OCI-LY3 (cell line): ENCODE measurements around the gene INF2.

ENCODE experiments used
- H2AFZ ChIP-seq: fragments of 200-600, 300-600 bp; shearing (Covaris generic); 2 replicates; pipeline ENCODE4 v1.6.0; 2014; ENCODE audit warnings: antibody characterized with exemption, low read depth, low read length
- H3K27ac ChIP-seq: fragments of 200-600, 300-600 bp; sonication (generic); 2 replicates; pipeline ENCODE4 v1.5.1; 2014; ENCODE audit warnings: mild to moderate bottlenecking, low read length, moderate library complexity, mixed read lengths
- H3K27me3 ChIP-seq: fragments of 200-600, 300-600 bp; sonication (generic); 2 replicates; pipeline ENCODE4 v1.6.1; 2014; ENCODE audit warnings: low read depth, low read length, mixed read lengths
- H3K36me3 ChIP-seq: fragments of 200-600, 300-600 bp; sonication (generic); replicated peaks from 2 replicates; pipeline ENCODE3; 2014; ENCODE audit warnings: low read depth, low read length, mixed read lengths
- H3K4me1 ChIP-seq: fragments of 300-600, 200-600 bp; sonication (generic); 2 replicates; pipeline ENCODE4 v1.6.1; 2014; ENCODE audit warnings: low read length, mixed read lengths
- H3K4me2 ChIP-seq: fragments of 200-600, 300-600 bp; sonication (generic); 2 replicates; pipeline ENCODE4 v1.6.1; 2014; ENCODE audit warnings: low read length, mixed read lengths
- H3K4me3 ChIP-seq: fragments of 300-600, 200-600 bp; sonication (generic); 2 replicates; pipeline ENCODE4 v1.5.1; 2014; ENCODE audit warnings: antibody characterized with exemption, mild to moderate bottlenecking, low read length, moderate library complexity
- H3K79me2 ChIP-seq: fragments of 300-600, 200-600 bp; shearing (Covaris generic); 2 replicates; pipeline ENCODE4 v1.6.1; 2014; ENCODE audit warnings: mild to moderate bottlenecking, low read length, mixed read lengths
- H3K9ac ChIP-seq: fragments of 300-600, 200-600 bp; shearing (Covaris generic); 2 replicates; pipeline ENCODE4 v1.6.0; 2014; ENCODE audit warnings: mild to moderate bottlenecking, low read length, moderate library complexity
- H3K9me3 ChIP-seq: fragments of 200-600, 300-600 bp; shearing (Covaris generic); 2 replicates; pipeline ENCODE4 v1.6.1; 2014; ENCODE audit warnings: low read length, mixed read lengths; ENCODE audit not compliant: insufficient read depth
- H4K20me1 ChIP-seq: fragments of 200-600, 300-600 bp; sonication (generic); 2 replicates; pipeline ENCODE4 v1.6.1; 2016; ENCODE audit warnings: low read length, mixed read lengths; ENCODE audit not compliant: insufficient read depth
- CTCF ChIP-seq: fragments of 200-600, 300-600 bp; sonication (generic); IDR thresholded peaks from 2 replicates; pipeline ENCODE4 v1.5.1; 2014; ENCODE audit warnings: antibody characterized with exemption, low read length, low read depth
- EZH2phosphoT487 ChIP-seq: fragments of 200-600 bp; shearing (Covaris generic); IDR thresholded peaks from 2 replicates; pipeline ENCODE4 v1.6.1; 2018; ENCODE audit warnings: antibody characterized with exemption, mixed run types, low read depth

Gene INF2

GRCh38 chr14:104718147-104718546, 28.7 kb downstream of the INF2 start:
- no peak overlapping the region for H2AFZ ChIP-seq
- H3K27me3 ChIP-seq: no peaks in the 10 kb centered on the region
- no peak overlapping the region for H3K4me2 ChIP-seq
- TF ChIP-seq CTCF: no peak
- TF ChIP-seq EZH2phosphoT487: no peak
- no peaks in the 10 kb centered on the region for H4K20me1 ChIP-seq
- no peaks in the 10 kb centered on the region for H3K4me1 ChIP-seq
- no peak overlapping the region for H3K4me3 ChIP-seq
- H3K27ac ChIP-seq: no peak overlapping the region
- H3K79me2 ChIP-seq: no peaks in the 10 kb centered on the region
- H3K9ac ChIP-seq: no peak overlapping the region
- H3K9me3 ChIP-seq: no peaks in the 10 kb centered on the region
- H3K36me3 ChIP-seq: no peaks in the 10 kb centered on the region

- Histone ChIP-seq H3K27ac (no peak overlapping the region), H3K27me3 (no peaks in the 10 kb centered on the region), H3K9me3 (no peaks in the 10 kb centered on the region), H3K4me2 (no peak overlapping the region), H3K9ac (no peak overlapping the region), H4K20me1 (no peaks in the 10 kb centered on the region), H3K79me2 (no peaks in the 10 kb centered on the region), H2AFZ (no peak overlapping the region), H3K4me1 (no peaks in the 10 kb centered on the region), H3K36me3 (no peaks in the 10 kb centered on the region), H3K4me3 (no peak overlapping the region)
- no peak for TF ChIP-seq EZH2phosphoT487
- TF ChIP-seq CTCF: no peak
Observed at GRCh38 chr14:104718871-104719270, 29.5 kb downstream of the INF2 start.

- Histone ChIP-seq H3K36me3 (no peaks in the 10 kb centered on the region), H3K4me2 (no peak overlapping the region), H3K4me3 (no peak overlapping the region), H3K27ac (no peak overlapping the region), H2AFZ (no peak overlapping the region), H3K9ac (no peak overlapping the region), H3K27me3 (peaks cover 1% of the 10 kb centered on the region; the same call in 1 of the 2 replicates), H3K9me3 (no peaks in the 10 kb centered on the region), H3K4me1 (no peaks in the 10 kb centered on the region), H4K20me1 (no peaks in the 10 kb centered on the region), H3K79me2 (no peaks in the 10 kb centered on the region)
- no peak for TF ChIP-seq CTCF
- no peak for TF ChIP-seq EZH2phosphoT487
Observed at GRCh38 chr14:104719343-104719742, 29.9 kb downstream of the INF2 start.

GRCh38 chr14:104721505-104722431, 32.4 kb downstream of the INF2 start:
- no peaks in the 10 kb centered on the region for H3K9me3 ChIP-seq
- H3K36me3 ChIP-seq: no peaks in the 10 kb centered on the region
- no peak for TF ChIP-seq CTCF
- no peak for TF ChIP-seq EZH2phosphoT487
- no peak overlapping the region for H3K4me3 ChIP-seq
- H3K79me2 ChIP-seq: no peaks in the 10 kb centered on the region
- H4K20me1 ChIP-seq: no peaks in the 10 kb centered on the region
- no peak overlapping the region for H3K9ac ChIP-seq
- H2AFZ ChIP-seq: no peak overlapping the region
- peaks cover 20% of the 10 kb centered on the region for H3K27me3 ChIP-seq
- H3K27ac ChIP-seq: no peak overlapping the region
- no peak overlapping the region for H3K4me2 ChIP-seq
- no peaks in the 10 kb centered on the region for H3K4me1 ChIP-seq
